ENCODE results near the gene CAP2.

GRCh38 chr6:17501982-17502704, 108.7 kb downstream of the CAP2 start:
- TF ChIP-seq POLR2A (IDR thresholded peaks at IDR 0.05) (no peak), CTCF (IDR thresholded peaks at IDR 0.05) (no peak)

Data from uterus (tissue), 2 donors.